H1 (cell line): ENCODE data around the gene ARHGAP1.

Experiments
- CTBP2 ChIP-seq: IDR thresholded peaks from 2 replicates; pipeline ENCODE4 v1.7.0; 2011; ENCODE audit warnings: borderline replicate concordance, mild to moderate bottlenecking, moderate library complexity, mixed read lengths, low read length; ENCODE audit not compliant: insufficient read depth, insufficient read length
- CTCF ChIP-seq, 3 experiments: IDR thresholded peaks; 1 replicate in 2 of 3; 2 replicates in 1 of 3; pipeline versions ENCODE4 v1.5.1 to v1.6.1; 2011; ENCODE audit warnings: low read length in 3 of 3, mild to moderate bottlenecking in 3 of 3, inconsistent platforms in 2 of 3, low read depth in 1 of 3, moderate library complexity in 1 of 3; ENCODE audit not compliant: insufficient read depth in 1 of 3; ENCODE audit errors: control extremely low read depth in 1 of 3
- EP300 ChIP-seq, 2 experiments: IDR thresholded peaks; 1 replicate in 1 of 2; 2 replicates in 1 of 2; pipeline ENCODE4 v1.6.1; 2011 to 2012; ENCODE audit warnings: low read depth in 2 of 2, low read length in 2 of 2, mild to moderate bottlenecking in 2 of 2, borderline replicate concordance in 1 of 2, inconsistent platforms in 1 of 2, moderate library complexity in 1 of 2
- EZH2 ChIP-seq: fragments of 200-600 bp; sonication (generic); IDR thresholded peaks from 2 replicates; pipeline ENCODE4 v1.7.1; 2012; ENCODE audit warnings: low read depth, mild to moderate bottlenecking, moderate library complexity, low read length, inconsistent platforms; ENCODE audit not compliant: severe bottlenecking
- GABPA ChIP-seq: IDR thresholded peaks from 2 replicates; pipeline ENCODE4 v1.6.1; 2011; ENCODE audit warnings: mild to moderate bottlenecking, low read length, moderate library complexity, borderline replicate concordance; ENCODE audit not compliant: insufficient read depth
- GTF2F1 ChIP-seq: IDR thresholded peaks from 2 replicates; pipeline ENCODE4 v1.6.1; 2012; ENCODE audit warnings: low read depth, low read length, improper control_type of control experiment, borderline replicate concordance
- JUN ChIP-seq: IDR thresholded peaks from 2 replicates; pipeline ENCODE4 v1.6.1; 2011; ENCODE audit warnings: low read depth, mild to moderate bottlenecking, improper control_type of control experiment, low read length
- NRF1 ChIP-seq: IDR thresholded peaks from 2 replicates; pipeline ENCODE4 v1.6.1; 2011; ENCODE audit warnings: mild to moderate bottlenecking, low read depth, low read length, improper control_type of control experiment
- PHF8 ChIP-seq: fragments of 200-600 bp; sonication (generic); conservative IDR thresholded peaks from 2 replicates; pipeline ENCODE4 v1.7.1; 2012; ENCODE audit warnings: low read depth, mild to moderate bottlenecking, inconsistent platforms, low read length, moderate library complexity
- POLR2A ChIP-seq, 2 experiments: IDR thresholded peaks; 1 replicate in 1 of 2; 2 replicates in 1 of 2; pipeline ENCODE4 v1.6.1; 2011; ENCODE audit warnings: low read depth in 2 of 2, low read length in 2 of 2, mild to moderate bottlenecking in 2 of 2; ENCODE audit errors: control extremely low read depth in 1 of 2
- RAD21 ChIP-seq, 2 experiments: IDR thresholded peaks in 1 of 2; conservative IDR thresholded peaks in 1 of 2; 2 replicates each; pipeline ENCODE4 v1.6.1; 2011; ENCODE audit warnings: low read depth in 2 of 2, low read length in 2 of 2, improper control_type of control experiment in 1 of 2, inconsistent platforms in 1 of 2, mild to moderate bottlenecking in 1 of 2, moderate library complexity in 1 of 2
- RBBP5 ChIP-seq: IDR thresholded peaks from 2 replicates; pipeline ENCODE4 v1.7.1; 2012; ENCODE audit warnings: low read depth, mild to moderate bottlenecking, inconsistent platforms, low read length, moderate library complexity, borderline replicate concordance
- SIRT6 ChIP-seq: IDR thresholded peaks from one replicate; pipeline ENCODE4 v1.7.1; 2012; ENCODE audit warnings: low read length, inconsistent platforms
- TEAD4 ChIP-seq: IDR thresholded peaks from 2 replicates; pipeline ENCODE4 v1.6.1; 2012; ENCODE audit warnings: low read depth, low read length, inconsistent platforms, mixed read lengths

GRCh38 chr11:46701078-46701654 is 747 bp upstream of the ARHGAP1 start:
- no peak for TF ChIP-seq GABPA
- TF ChIP-seq RAD21 (IDR thresholded peaks at IDR 0.05 in 1 of 2, conservative IDR thresholded peaks at IDR 0.05 in 1 of 2; ENCODE audit: low read depth in 2 of 2, low read length in 2 of 2), result no peak
- no peak for TF ChIP-seq TEAD4
- TF ChIP-seq CTBP2, result no peak
- no peak for TF ChIP-seq EZH2
- TF ChIP-seq RBBP5, result no peak
- TF ChIP-seq CTCF (IDR thresholded peaks at IDR 0.05; ENCODE audit: control extremely low read depth in 1 of 3, insufficient read depth in 1 of 3, low read depth in 1 of 3, low read length in 3 of 3), result no peak
- TF ChIP-seq EP300 (IDR thresholded peaks at IDR 0.05; ENCODE audit: borderline replicate concordance in 1 of 2, low read depth in 2 of 2, low read length in 2 of 2), result no peak
- peak; percentile 74 for TF ChIP-seq PHF8
- TF ChIP-seq POLR2A (IDR thresholded peaks at IDR 0.05; ENCODE audit: control extremely low read depth in 1 of 2, low read depth in 2 of 2, low read length in 2 of 2), result no peak; a peak in 1 of 3 replicates
- no peak for TF ChIP-seq NRF1
- no peak for TF ChIP-seq JUN
- no peak for TF ChIP-seq SIRT6
- no peak for TF ChIP-seq GTF2F1
